Caco-2 (cell line): ENCODE measurements around the gene RSRP1. TPM values are rescaled to one million over a fixed set of nuclear protein-coding genes. Genes with fewer than 3 reads are reported as not detected.

Experiments used
- BruUV-seq: library from RNA; stranded (reverse); fragments of 400-500 nt; replicated peaks from 2 replicates; lab custom pipeline; 2021; lab: Mats Ljungman, UMichigan
- CTCF ChIA-PET: fragments of 300-600 bp; sonication (Branson Sonifier 250); formaldehyde crosslinking; loops from one replicate; lab custom pipeline; 2022; ENCODE audit warnings: antibody characterized with exemption; lab: Charles Lee
- POLR2A ChIA-PET: fragments of 300-600 bp; sonication (Branson Sonifier 250); formaldehyde crosslinking; loops from one replicate; lab custom pipeline; 2022; ENCODE audit warnings: antibody characterized with exemption; lab: Charles Lee
- DNase-seq, 2 experiments: peaks; one replicate each; pipeline versions ENCODE4 v3.0.0 to v3.0.0-alpha.2; 2020 to 2022
- H3K27me3 ChIP-seq: replicated peaks from 2 replicates; pipeline ENCODE4 v1.6.0; 2011; ENCODE audit warnings: low read length; ENCODE audit not compliant: control insufficient read depth, insufficient read depth
- H3K36me3 ChIP-seq: 2 replicates; pipeline ENCODE4 v1.5.1; 2011; ENCODE audit warnings: low read length; ENCODE audit not compliant: control insufficient read depth, insufficient read depth
- H3K4me1 ChIP-seq: fragments of 250-450 bp; sonication (Bioruptor Pico); 2 replicates; pipeline ENCODE4 v1.5.1; 2020; ENCODE audit warnings: mild to moderate bottlenecking
- H3K4me3 ChIP-seq: 2 replicates; pipeline ENCODE4 v1.5.1; 2011; ENCODE audit warnings: low read depth, mild to moderate bottlenecking, control low read depth, low read length
- H3K9me3 ChIP-seq: fragments of 250-450 bp; sonication (Bioruptor Pico); 2 replicates; pipeline ENCODE4 v1.5.1; 2020; ENCODE audit warnings: mild to moderate bottlenecking, moderate library complexity
- H3K27ac Mint-ChIP-seq: one replicate; pipeline ENCODE4 v1.8.0; 2022; ENCODE audit warnings: mixed read lengths; ENCODE audit not compliant: unreplicated experiment
- H3K27me3 Mint-ChIP-seq: one replicate; pipeline ENCODE4 v1.8.0; 2022; ENCODE audit warnings: mixed read lengths; ENCODE audit not compliant: insufficient read depth, unreplicated experiment
- H3K36me3 Mint-ChIP-seq: one replicate; pipeline ENCODE4 v1.8.0; 2022; ENCODE audit warnings: mild to moderate bottlenecking, mixed read lengths; ENCODE audit not compliant: insufficient read depth, unreplicated experiment
- H3K4me1 Mint-ChIP-seq: one replicate; pipeline ENCODE4 v1.8.0; 2022; ENCODE audit warnings: low read depth, mixed read lengths; ENCODE audit not compliant: unreplicated experiment
- H3K4me3 Mint-ChIP-seq: one replicate; pipeline ENCODE4 v1.8.0; 2022; ENCODE audit warnings: mild to moderate bottlenecking, moderate library complexity, mixed read lengths; ENCODE audit not compliant: unreplicated experiment
- H3K9me3 Mint-ChIP-seq: one replicate; pipeline ENCODE4 v1.8.0; 2022; ENCODE audit warnings: mixed read lengths; ENCODE audit not compliant: unreplicated experiment
- CTCF ChIP-seq, 2 experiments: fragments of 200-600 bp in 1 of 2; IDR thresholded peaks; 1 replicate in 1 of 2; 2 replicates in 1 of 2; pipeline versions ENCODE4 v1.5.1 to v1.8.0; 2011 to 2022; ENCODE audit warnings: antibody characterized with exemption in 1 of 2, control low read depth in 1 of 2, inconsistent platforms in 1 of 2, low read depth in 1 of 2, low read length in 1 of 2, mild to moderate bottlenecking in 1 of 2, moderate library complexity in 1 of 2; ENCODE audit not compliant: insufficient read depth in 1 of 2, severe bottlenecking in 1 of 2, unreplicated experiment in 1 of 2
- intact Hi-C: fragments of 100-400 bp; cut with micrococcal nuclease; formaldehyde crosslinking; loops from one replicate; pipeline ENCODE4 v1.10.0; 2022; ENCODE audit not compliant: unreplicated experiment
- total RNA-seq: library from RNA; stranded (reverse); gene quantifications from 2 replicates; pipeline ENCODE4 v1.2.3, GENCODE V29; 2022

The RSRP1 gene
- total RNA-seq, 1 experiment from 2014 or later: 61.1 TPM

GRCh38 chr1:25219661-25220251 lies 27.5 kb downstream of the RSRP1 start:
- Mint-ChIP-seq H3K4me3 (peak overlapping the region; percentile 54), H3K4me1 (peaks cover 18% of the 10 kb centered on the region), H3K9me3 (no peaks in the 10 kb centered on the region), H3K27me3 (no peaks in the 10 kb centered on the region), H3K27ac (peak overlapping the region; percentile 65), H3K36me3 (peaks cover 48% of the 10 kb centered on the region)
- peaks cover 17% of the 10 kb centered on the region for H3K4me1 ChIP-seq
- no TSS peak for BruUV-seq
- DNase-seq: no peak
- POLR2A ChIA-PET: no interaction called here
- H3K27me3 ChIP-seq: no peaks in the 10 kb centered on the region
- intact Hi-C loops: loop anchor here (10.0 kb wide), 1 partner anchor 725 kb away; no protein-coding TSS in a partner anchor
- TF ChIP-seq CTCF (IDR thresholded peaks at IDR 0.05; ENCODE audit: insufficient read depth in 1 of 2, low read depth in 1 of 2, low read length in 1 of 2, severe bottlenecking in 1 of 2, unreplicated experiment in 1 of 2): no peak
- CTCF ChIA-PET: no interaction called here
- H3K36me3 ChIP-seq: no peaks in the 10 kb centered on the region
- no peak overlapping the region for H3K4me3 ChIP-seq
- H3K9me3 ChIP-seq: no peaks in the 10 kb centered on the region

- ChIA-PET CTCF (no interaction called here), POLR2A (no interaction called here)
- no peak overlapping the region for H3K4me3 Mint-ChIP-seq
- H3K27me3 Mint-ChIP-seq: no peaks in the 10 kb centered on the region
- TF ChIP-seq CTCF (IDR thresholded peaks at IDR 0.05; ENCODE audit: insufficient read depth in 1 of 2, low read depth in 1 of 2, low read length in 1 of 2, severe bottlenecking in 1 of 2, unreplicated experiment in 1 of 2): no peak
- no peak overlapping the region for H3K4me3 ChIP-seq
- H3K36me3 ChIP-seq: no peaks in the 10 kb centered on the region
- intact Hi-C loops: loop anchor here (10.0 kb wide), 1 partner anchor 727 kb away; no protein-coding TSS in a partner anchor
- no peaks in the 10 kb centered on the region for H3K27me3 ChIP-seq
- H3K9me3 Mint-ChIP-seq: no peaks in the 10 kb centered on the region
- no peaks in the 10 kb centered on the region for H3K9me3 ChIP-seq
- peaks cover 23% of the 10 kb centered on the region for H3K4me1 ChIP-seq
- no TSS peak for BruUV-seq
- no peak for DNase-seq
- H3K4me1 Mint-ChIP-seq: peaks cover 18% of the 10 kb centered on the region
- H3K27ac Mint-ChIP-seq: no peak overlapping the region
- peaks cover 40% of the 10 kb centered on the region for H3K36me3 Mint-ChIP-seq
Observed at GRCh38 chr1:25217598-25218232, 29.5 kb downstream of the RSRP1 start.

- ChIA-PET CTCF (no interaction called here), POLR2A (no interaction called here)
- Histone ChIP-seq H3K4me3 (no peak overlapping the region), H3K27me3 (no peaks in the 10 kb centered on the region), H3K4me1 (peaks cover 29% of the 10 kb centered on the region), H3K36me3 (no peaks in the 10 kb centered on the region), H3K9me3 (no peaks in the 10 kb centered on the region)
- BruUV-seq: no TSS peak
- H3K4me1 Mint-ChIP-seq: peaks cover 18% of the 10 kb centered on the region
- no peak for DNase-seq
- H3K27ac Mint-ChIP-seq: no peak overlapping the region
- H3K36me3 Mint-ChIP-seq: peaks cover 44% of the 10 kb centered on the region
- H3K27me3 Mint-ChIP-seq: no peaks in the 10 kb centered on the region
- intact Hi-C loops: loop anchor here (10.0 kb wide), 1 partner anchor 728 kb away; no protein-coding TSS in a partner anchor
- H3K4me3 Mint-ChIP-seq: no peak overlapping the region
- TF ChIP-seq CTCF (IDR thresholded peaks at IDR 0.05; ENCODE audit: insufficient read depth in 1 of 2, low read depth in 1 of 2, low read length in 1 of 2, severe bottlenecking in 1 of 2, unreplicated experiment in 1 of 2): no peak
- H3K9me3 Mint-ChIP-seq: no peaks in the 10 kb centered on the region
Observed at GRCh38 chr1:25217015-25217414, 30.2 kb downstream of the RSRP1 start.
